IMR-90 (cell line): ENCODE measurements around the gene B4GALNT1. TPM values are rescaled to one million over a fixed set of nuclear protein-coding genes. Genes with fewer than 3 reads are reported as not detected.

Experiments
- ATAC-seq: fragments of 200-7000 bp; cut with Tn5 transposase; 2 replicates; pipeline ENCODE4 v1.9.1; 2020; ENCODE audit warnings: low read depth, mild to moderate bottlenecking, moderate library complexity
- BruUV-seq: library from RNA; stranded (reverse); fragments of 400-500 nt; replicated peaks from 2 replicates; lab custom pipeline; 2021; lab: Mats Ljungman, UMichigan
- CTCF ChIA-PET: fragments of 300-600 bp; formaldehyde crosslinking; extraction: SDS; loops from one replicate; lab custom pipeline; 2021; ENCODE audit warnings: antibody characterized with exemption; lab: Yijun Ruan, JAX
- POLR2A ChIA-PET: fragments of 300-600 bp; sonication (Branson Sonifier 250); formaldehyde crosslinking; loops from one replicate; lab custom pipeline; 2022; ENCODE audit warnings: antibody characterized with exemption; ENCODE audit not compliant: unreplicated experiment; lab: Charles Lee
- DNase-seq: peaks from one replicate; pipeline ENCODE4 v3.0.0; 2013
- H2AFZ ChIP-seq: replicated peaks from 2 replicates; pipeline ENCODE3; 2013; ENCODE audit warnings: low read length, mild to moderate bottlenecking; ENCODE audit not compliant: poor library complexity
- H2AK5ac ChIP-seq: 2 replicates; pipeline ENCODE4 v1.6.1; 2013; ENCODE audit warnings: low read depth, low read length, inconsistent platforms
- H2AK9ac ChIP-seq: replicated peaks from 2 replicates; pipeline ENCODE3; 2013; ENCODE audit warnings: mild to moderate bottlenecking, low read depth, low read length, moderate library complexity; ENCODE audit not compliant: poor library complexity
- H2BK120ac ChIP-seq: 2 replicates; pipeline ENCODE4 v1.6.1; 2013; ENCODE audit warnings: low read depth, low read length, inconsistent platforms
- H2BK15ac ChIP-seq: 3 replicates; pipeline ENCODE4 v1.6.1; 2013; ENCODE audit warnings: low read depth, low read length, inconsistent platforms
- H2BK20ac ChIP-seq: 2 replicates; pipeline ENCODE4 v1.6.1; 2013; ENCODE audit warnings: low read depth, mild to moderate bottlenecking, inconsistent platforms, low read length, moderate library complexity
- H2BK5ac ChIP-seq: 2 replicates; pipeline ENCODE4 v1.6.1; 2013; ENCODE audit warnings: mild to moderate bottlenecking, low read depth, low read length, inconsistent platforms; ENCODE audit not compliant: poor library complexity, severe bottlenecking
- H3K14ac ChIP-seq: replicated peaks from 2 replicates; pipeline ENCODE4 v1.6.1; 2013; ENCODE audit warnings: low read depth, low read length, inconsistent platforms
- H3K18ac ChIP-seq: 2 replicates; pipeline ENCODE4 v1.6.1; 2013; ENCODE audit warnings: low read depth, low read length, control low read depth
- H3K23ac ChIP-seq: 2 replicates; pipeline ENCODE4 v1.6.1; 2013; ENCODE audit warnings: low read depth, low read length, inconsistent platforms
- H3K27ac ChIP-seq: 2 replicates; pipeline ENCODE4 v1.5.1; 2013; ENCODE audit warnings: mild to moderate bottlenecking, control low read depth, low read length; ENCODE audit not compliant: insufficient read depth
- H3K27me3 ChIP-seq: 2 replicates; pipeline ENCODE4 v1.6.1; 2013; ENCODE audit warnings: low read length; ENCODE audit not compliant: control insufficient read depth, insufficient read depth
- H3K36me3 ChIP-seq: 2 replicates; pipeline ENCODE4 v1.6.1; 2013; ENCODE audit warnings: low read length, mixed read lengths; ENCODE audit not compliant: control insufficient read depth, insufficient read depth
- H3K4ac ChIP-seq: 2 replicates; pipeline ENCODE4 v1.6.1; 2013; ENCODE audit warnings: low read depth, low read length, inconsistent platforms
- H3K4me1 ChIP-seq: 2 replicates; pipeline ENCODE4 v1.6.1; 2013; ENCODE audit warnings: low read length, mixed read lengths; ENCODE audit not compliant: control insufficient read depth, insufficient read depth
- H3K4me2 ChIP-seq: 2 replicates; pipeline ENCODE4 v1.6.1; 2013; ENCODE audit warnings: low read depth, mild to moderate bottlenecking, control low read depth, low read length, moderate library complexity
- H3K4me3 ChIP-seq: 2 replicates; pipeline ENCODE4 v1.5.1; 2013; ENCODE audit warnings: low read depth, mild to moderate bottlenecking, control low read depth, low read length, moderate library complexity; ENCODE audit not compliant: insufficient read depth
- H3K56ac ChIP-seq: 2 replicates; pipeline ENCODE4 v1.6.1; 2013; ENCODE audit warnings: low read length, inconsistent platforms; ENCODE audit not compliant: insufficient read depth; ENCODE audit errors: extremely low read depth
- H3K79me1 ChIP-seq, 2 experiments: 2 replicates each; pipeline ENCODE4 v1.6.1; 2013; ENCODE audit warnings: low read length in 2 of 2, inconsistent platforms in 1 of 2, low read depth in 1 of 2
- H3K9ac ChIP-seq: 2 replicates; pipeline ENCODE4 v1.6.1; 2013; ENCODE audit warnings: low read depth, low read length, control low read depth
- H3K9me1 ChIP-seq: 2 replicates; pipeline ENCODE4 v1.6.1; 2013; ENCODE audit warnings: low read length, inconsistent platforms; ENCODE audit not compliant: insufficient read depth
- H3K9me3 ChIP-seq: 2 replicates; pipeline ENCODE4 v1.6.1; 2013; ENCODE audit warnings: low read length; ENCODE audit not compliant: control insufficient read depth, insufficient read depth
- H4K20me1 ChIP-seq: 2 replicates; pipeline ENCODE4 v1.6.1; 2013; ENCODE audit warnings: low read length, inconsistent platforms; ENCODE audit not compliant: insufficient read depth
- H4K5ac ChIP-seq: 2 replicates; pipeline ENCODE4 v1.6.1; 2013; ENCODE audit warnings: mild to moderate bottlenecking, low read depth, low read length, control low read depth
- H4K8ac ChIP-seq, 2 experiments: 2 replicates each; pipeline ENCODE4 v1.6.1; 2013; ENCODE audit warnings: low read depth in 2 of 2, low read length in 2 of 2, control low read depth in 1 of 2, inconsistent platforms in 1 of 2
- H4K91ac ChIP-seq: 2 replicates; pipeline ENCODE4 v1.6.1; 2013; ENCODE audit warnings: low read depth, low read length, inconsistent platforms; ENCODE audit not compliant: insufficient read depth
- BHLHE40 ChIP-seq: fragments of 150-350 bp; IDR thresholded peaks from 2 replicates; pipeline ENCODE4 v1.6.1; 2016; ENCODE audit warnings: mild to moderate bottlenecking, low read depth, low read length
- CEBPB ChIP-seq: IDR thresholded peaks from 2 replicates; pipeline ENCODE4 v1.6.1; 2012; ENCODE audit warnings: low read depth, low read length, improper control_type of control experiment
- CHD1 ChIP-seq: IDR thresholded peaks from 2 replicates; pipeline ENCODE4 v1.6.1; 2012; ENCODE audit warnings: low read depth, low read length, improper control_type of control experiment
- CTCF ChIP-seq: conservative IDR thresholded peaks from 2 replicates; pipeline ENCODE4 v1.5.1; 2012; ENCODE audit warnings: mild to moderate bottlenecking, low read depth, low read length, improper control_type of control experiment
- MAFK ChIP-seq: IDR thresholded peaks from 2 replicates; pipeline ENCODE4 v1.6.1; 2012; ENCODE audit warnings: low read depth, low read length, improper control_type of control experiment
- MAZ ChIP-seq: IDR thresholded peaks from 2 replicates; pipeline ENCODE4 v1.6.1; 2012; ENCODE audit warnings: low read depth, mild to moderate bottlenecking, low read length, improper control_type of control experiment, moderate library complexity, borderline replicate concordance
- MXI1 ChIP-seq: IDR thresholded peaks from 2 replicates; pipeline ENCODE4 v1.6.1; 2012; ENCODE audit warnings: low read depth, mild to moderate bottlenecking, low read length, moderate library complexity, borderline replicate concordance
- NFE2L2 ChIP-seq: fragments of 150-350 bp; IDR thresholded peaks from 2 replicates; pipeline ENCODE4 v1.6.1; 2016; ENCODE audit warnings: low read depth, mild to moderate bottlenecking, low read length
- POLR2A ChIP-seq: IDR thresholded peaks from 2 replicates; pipeline ENCODE4 v1.6.1; 2012; ENCODE audit warnings: mild to moderate bottlenecking, low read depth, low read length
- RAD21 ChIP-seq: IDR thresholded peaks from 2 replicates; pipeline ENCODE4 v1.6.1; 2012; ENCODE audit warnings: low read length, improper control_type of control experiment
- RCOR1 ChIP-seq: IDR thresholded peaks from 2 replicates; pipeline ENCODE4 v1.6.1; 2012; ENCODE audit warnings: mild to moderate bottlenecking, low read length, improper control_type of control experiment; ENCODE audit not compliant: insufficient replicate concordance
- RFX5 ChIP-seq: IDR thresholded peaks from 2 replicates; pipeline ENCODE4 v1.8.0; 2012; ENCODE audit warnings: low read depth, mild to moderate bottlenecking, low read length, moderate library complexity
- WGBS, 2 experiments: methylation state at CpG; one replicate each; pipeline versions ENCODE4 v1.1.5 to v1.1.7; 2013; ENCODE audit warnings: missing lambda C conversion rate in 2 of 2; ENCODE audit not compliant: insufficient read length in 1 of 2; ENCODE audit errors: extremely low coverage in 2 of 2; 5-methylcytosine and 5-hydroxymethylcytosine counted together
- dilution Hi-C: fragments of 300-500 bp; cut with HindIII; formaldehyde crosslinking; loops from one replicate; pipeline ENCODE4 v1.14.3; 2018; ENCODE audit warnings: low sequenced_read_pairs; ENCODE audit not compliant: unreplicated experiment
- in situ Hi-C: fragments of 300-500 bp; cut with MboI; formaldehyde crosslinking; loops from 3 replicates; pipeline ENCODE4 v1.14.3; 2019; ENCODE audit warnings: low sequenced_read_pairs, inconsistent platforms, mixed read lengths
- intact Hi-C: fragments of 100-400 bp; cut with micrococcal nuclease; formaldehyde crosslinking; loops from 2 replicates; pipeline ENCODE4 v1.10.0; 2022
- polyA plus RNA-seq, 3 experiments: library from polyadenylated mRNA; depleted of rRNA; stranded (reverse); fragments of >200 nt; gene quantifications; 2 replicates each; pipeline ENCODE4 v1.2.3, GENCODE V29; 2012; ENCODE audit warnings: low replicate concordance in 1 of 3
- total RNA-seq: library from RNA; depleted of rRNA; stranded (reverse); fragments of >200 nt; gene quantifications from 2 replicates; pipeline ENCODE4 v1.2.3, GENCODE V29; 2012
- TF ChIP-seq, protein P1 (sequence below): fragments of 150-350 bp; IDR thresholded peaks from 2 replicates; pipeline ENCODE4 v1.6.1; 2017; ENCODE audit warnings: mild to moderate bottlenecking, antibody characterized with exemption, low read length, low read depth
- TF ChIP-seq, protein P2 (sequence below): fragments of 150-350 bp; IDR thresholded peaks from 2 replicates; pipeline ENCODE4 v1.6.1; 2016; ENCODE audit warnings: low read depth, mild to moderate bottlenecking, low read length, moderate library complexity, borderline replicate concordance

Gene B4GALNT1
- total and polyA plus RNA-seq, 2 of the 4 experiments (the other 2 are of a cell fraction): 0.18 to 0.62 TPM

GRCh38 chr12:57621497-57622292 is 11.3 kb downstream of the B4GALNT1 start:
- H3K27ac ChIP-seq: no peak overlapping the region
- peaks cover 4% of the 10 kb centered on the region; the same call in 1 of the 2 replicates for H4K20me1 ChIP-seq
- no TSS peak for BruUV-seq
- no peak overlapping the region for H2BK15ac ChIP-seq
- H3K36me3 ChIP-seq: peaks cover 7% of the 10 kb centered on the region; the same call in 1 of the 2 replicates
- H2AFZ ChIP-seq: peak overlapping the region; percentile 88
- H3K4me3 ChIP-seq: peak overlapping the region; percentile 34
- no peak overlapping the region for H2BK5ac ChIP-seq
- no peak overlapping the region for H2AK5ac ChIP-seq
- H3K9me3 ChIP-seq: no peaks in the 10 kb centered on the region
- intact Hi-C loops (loop anchor here (1.0 to 5.0 kb wide), 2 partner anchors 38 to 159 kb away; no protein-coding TSS in a partner anchor), in situ Hi-C loops (loop anchor here (5.0 kb wide), 1 partner anchor 39 kb away; no protein-coding TSS in a partner anchor), dilution Hi-C loops (no loop called here)
- H4K5ac ChIP-seq: no peak overlapping the region
- no peak overlapping the region for H3K14ac ChIP-seq
- H3K27me3 ChIP-seq: peaks cover 56% of the 10 kb centered on the region
- POLR2A ChIA-PET: no interaction called here
- ATAC-seq (peak; percentile 88), DNase-seq (peak; percentile 11)
- no peak overlapping the region for H4K8ac ChIP-seq
- no peak overlapping the region for H2BK20ac ChIP-seq
- H3K4ac ChIP-seq: no peak overlapping the region
- no peaks in the 10 kb centered on the region for H3K4me1 ChIP-seq
- no peaks in the 10 kb centered on the region for H3K79me1 ChIP-seq
- no peak overlapping the region for H4K91ac ChIP-seq
- H3K18ac ChIP-seq: no peak overlapping the region
- H3K56ac ChIP-seq: no peak overlapping the region
- H3K9me1 ChIP-seq: peaks cover 3% of the 10 kb centered on the region; the same call in 1 of the 2 replicates
- H2AK9ac ChIP-seq: peak overlapping the region; percentile 87
- 0 out of 2 replicates have a peak overlapping the region, but pooled peaks have one; percentile 1 for H3K23ac ChIP-seq
- 5% methylated on average over 29 of the region's 49 CpGs; no CpG with 5 or more reads in 1 of the 2 experiments for WGBS, 2 experiments
- CTCF ChIA-PET: interaction anchor here (0.8 to 2.1 kb wide), 4 partner anchors 11 to 38 kb away, joined by 3 to 6 read pairs (median 4); partner anchors contain the start of gene B4GALNT1
- H3K4me2 ChIP-seq: peak overlapping the region; percentile 84
- H2BK120ac ChIP-seq: no peak overlapping the region
- H3K9ac ChIP-seq: no peak overlapping the region
- TF ChIP-seq RAD21 (peak; percentile 63), POLR2A (no peak), BHLHE40 (no peak), MAZ (no peak), RCOR1 (no peak), MXI1 (no peak), NFE2L2 (no peak), RFX5 (no peak), CEBPB (no peak), CHD1 (no peak), MAFK (no peak), CTCF (peak; percentile 80)
- TF ChIP-seq, protein P1, sequence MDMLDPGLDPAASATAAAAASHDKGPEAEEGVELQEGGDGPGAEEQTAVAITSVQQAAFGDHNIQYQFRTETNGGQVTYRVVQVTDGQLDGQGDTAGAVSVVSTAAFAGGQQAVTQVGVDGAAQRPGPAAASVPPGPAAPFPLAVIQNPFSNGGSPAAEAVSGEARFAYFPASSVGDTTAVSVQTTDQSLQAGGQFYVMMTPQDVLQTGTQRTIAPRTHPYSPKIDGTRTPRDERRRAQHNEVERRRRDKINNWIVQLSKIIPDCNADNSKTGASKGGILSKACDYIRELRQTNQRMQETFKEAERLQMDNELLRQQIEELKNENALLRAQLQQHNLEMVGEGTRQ: no peak
- TF ChIP-seq, protein P2, sequence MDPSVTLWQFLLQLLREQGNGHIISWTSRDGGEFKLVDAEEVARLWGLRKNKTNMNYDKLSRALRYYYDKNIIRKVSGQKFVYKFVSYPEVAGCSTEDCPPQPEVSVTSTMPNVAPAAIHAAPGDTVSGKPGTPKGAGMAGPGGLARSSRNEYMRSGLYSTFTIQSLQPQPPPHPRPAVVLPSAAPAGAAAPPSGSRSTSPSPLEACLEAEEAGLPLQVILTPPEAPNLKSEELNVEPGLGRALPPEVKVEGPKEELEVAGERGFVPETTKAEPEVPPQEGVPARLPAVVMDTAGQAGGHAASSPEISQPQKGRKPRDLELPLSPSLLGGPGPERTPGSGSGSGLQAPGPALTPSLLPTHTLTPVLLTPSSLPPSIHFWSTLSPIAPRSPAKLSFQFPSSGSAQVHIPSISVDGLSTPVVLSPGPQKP: no peak
